Neural cell (in vitro differentiated cells): Measurements from ENCODE around the gene FYN. TPM values are rescaled to one million over a fixed set of nuclear protein-coding genes. Genes with fewer than 3 reads are reported as not detected.

Source experiments
- H2AFZ ChIP-seq: fragments of 200-600, 300-800 bp; sonication (generic), shearing (Covaris generic); 2 replicates; pipeline ENCODE4 v1.6.0; 2014; ENCODE audit warnings: low read depth, mild to moderate bottlenecking, antibody characterized with exemption, low read length, moderate library complexity
- H3F3A ChIP-seq: fragments of 200-600 bp; shearing (Covaris generic); 2 replicates; pipeline ENCODE4 v1.6.1; 2016; ENCODE audit warnings: mild to moderate bottlenecking, moderate library complexity, mixed read lengths, antibody characterized with exemption, low read length; ENCODE audit not compliant: insufficient read depth, poor library complexity, severe bottlenecking
- H3K27ac ChIP-seq: fragments of 200-600, 300-800 bp; sonication (generic), shearing (Covaris generic); 2 replicates; pipeline ENCODE4 v1.5.1; 2014; ENCODE audit warnings: mild to moderate bottlenecking, low read length, moderate library complexity
- H3K27me3 ChIP-seq: fragments of 300-800, 200-600 bp; sonication (generic), shearing (Covaris generic); 2 replicates; pipeline ENCODE4 v1.6.0; 2014; ENCODE audit warnings: mild to moderate bottlenecking, low read depth, low read length, moderate library complexity; ENCODE audit not compliant: insufficient read depth
- H3K36me3 ChIP-seq: fragments of 300-800, 200-600 bp; sonication (generic), shearing (Covaris generic); 2 replicates; pipeline ENCODE4 v1.5.1; 2014; ENCODE audit warnings: mild to moderate bottlenecking, antibody characterized with exemption, low read length, moderate library complexity; ENCODE audit not compliant: insufficient read depth
- H3K4me2 ChIP-seq: fragments of 300-800, 200-600 bp; sonication (generic), shearing (Covaris generic); 2 replicates; pipeline ENCODE4 v1.6.0; 2014; ENCODE audit warnings: mild to moderate bottlenecking, low read length
- H3K4me3 ChIP-seq: fragments of 300-800, 200-600 bp; sonication (generic), shearing (Covaris generic); 2 replicates; pipeline ENCODE4 v1.5.1; 2014; ENCODE audit warnings: mild to moderate bottlenecking, low read length, moderate library complexity
- H3K79me2 ChIP-seq: fragments of 200-600 bp; shearing (Covaris generic); replicated peaks from 2 replicates; pipeline ENCODE4 v1.6.0; 2014; ENCODE audit warnings: mild to moderate bottlenecking, low read length, moderate library complexity; ENCODE audit not compliant: insufficient read depth
- H3K9ac ChIP-seq: fragments of 300-800, 200-600 bp; sonication (generic), shearing (Covaris generic); 2 replicates; pipeline ENCODE4 v1.6.1; 2016; ENCODE audit warnings: mild to moderate bottlenecking, low read length, mixed read lengths
- H3K9me2 ChIP-seq: fragments of 200-600 bp; shearing (Covaris generic); 2 replicates; pipeline ENCODE4 v1.6.1; 2016; ENCODE audit warnings: mild to moderate bottlenecking, low read length, mixed read lengths; ENCODE audit not compliant: insufficient read depth
- H3K9me3 ChIP-seq: fragments of 200-600, 300-800 bp; sonication (generic), shearing (Covaris generic); 2 replicates; pipeline ENCODE4 v1.6.1; 2016; ENCODE audit warnings: mild to moderate bottlenecking, mixed run types, low read length, moderate library complexity, mixed read lengths
- H4K20me1 ChIP-seq: fragments of 200-600 bp; shearing (Covaris generic); 2 replicates; pipeline ENCODE4 v1.6.1; 2016; ENCODE audit warnings: mild to moderate bottlenecking, mixed run types; ENCODE audit not compliant: insufficient read depth
- EP300 ChIP-seq: fragments of 450-650 bp; conservative IDR thresholded peaks from 2 replicates; pipeline ENCODE4 v1.6.1; 2014; ENCODE audit warnings: antibody characterized with exemption, mild to moderate bottlenecking, moderate library complexity; ENCODE audit not compliant: poor library complexity, severe bottlenecking
- EZH2 ChIP-seq: fragments of 200-600, 300-800 bp; shearing (Covaris generic), sonication (generic); IDR thresholded peaks from 2 replicates; pipeline ENCODE4 v1.6.1; 2014; ENCODE audit warnings: antibody characterized with exemption, low read length, borderline replicate concordance, mild to moderate bottlenecking; ENCODE audit not compliant: insufficient read depth, poor library complexity, severe bottlenecking
- MXI1 ChIP-seq: fragments of 450-650 bp; conservative IDR thresholded peaks from 2 replicates; pipeline ENCODE4 v1.6.1; 2014; ENCODE audit warnings: antibody characterized with exemption, mild to moderate bottlenecking; ENCODE audit not compliant: poor library complexity, severe bottlenecking
- POLR2AphosphoS5 ChIP-seq: IDR thresholded peaks from 2 replicates; pipeline ENCODE4 v1.6.1; 2012
- RAD21 ChIP-seq: fragments of 450-650 bp; conservative IDR thresholded peaks from 2 replicates; pipeline ENCODE4 v1.6.1; 2014; ENCODE audit warnings: antibody characterized with exemption, mild to moderate bottlenecking, moderate library complexity
- SMC3 ChIP-seq: fragments of 450-650 bp; conservative IDR thresholded peaks from 2 replicates; pipeline ENCODE4 v1.6.1; 2014; ENCODE audit warnings: antibody characterized with exemption, mild to moderate bottlenecking, moderate library complexity; ENCODE audit not compliant: poor library complexity
- TAF1 ChIP-seq: IDR thresholded peaks from 2 replicates; pipeline ENCODE4 v1.6.1; 2012; ENCODE audit warnings: low read depth
- polyA plus RNA-seq: library from polyadenylated mRNA; depleted of rRNA; stranded (reverse); fragments of >200 nt; gene quantifications from 2 replicates; pipeline ENCODE4 v1.2.3, GENCODE V29; 2014
- TF ChIP-seq, protein P1 (sequence below): IDR thresholded peaks from 2 replicates; pipeline ENCODE4 v1.6.1; 2012; ENCODE audit warnings: borderline replicate concordance
- TF ChIP-seq, protein P2 (sequence below): fragments of 450-650 bp; IDR thresholded peaks from 2 replicates; pipeline ENCODE4 v1.5.1; 2014; ENCODE audit warnings: antibody characterized with exemption, mild to moderate bottlenecking, moderate library complexity; ENCODE audit not compliant: poor library complexity, severe bottlenecking

The FYN gene
- polyA plus RNA-seq, 1 donor from 2014 or later, result 277 TPM

DNA sequence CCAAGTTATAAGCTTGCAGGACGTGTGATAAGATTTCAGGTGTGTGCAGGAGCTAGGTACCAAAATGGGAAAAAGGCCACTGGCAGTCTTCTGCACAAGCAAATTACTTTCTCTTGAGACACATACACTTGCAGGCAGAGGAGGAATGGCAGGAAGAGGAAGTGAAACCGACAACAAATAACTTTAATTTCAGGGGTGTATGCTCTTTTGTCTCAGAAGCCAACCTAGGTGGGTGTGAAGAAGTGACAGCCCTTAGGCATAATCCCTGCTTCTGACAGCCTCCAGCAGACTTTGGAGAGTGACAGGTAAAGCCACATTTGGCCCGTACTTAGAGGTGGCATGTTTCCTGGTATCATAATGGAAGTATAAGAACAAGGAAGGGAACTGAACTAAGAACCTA, 148.7 kb downstream of the FYN start:
- Histone ChIP-seq H3K79me2 (peaks cover 26% of the 10 kb centered on the region), H3K4me2 (no peak overlapping the region), H3K36me3 (peaks cover 4% of the 10 kb centered on the region), H4K20me1 (no peaks in the 10 kb centered on the region), H3K27me3 (no peaks in the 10 kb centered on the region), H3K9ac (no peak overlapping the region), H3K4me3 (no peak overlapping the region), H3K9me3 (no peaks in the 10 kb centered on the region), H3K27ac (no peak overlapping the region), H2AFZ (no peak overlapping the region), H3F3A (no peaks in the 10 kb centered on the region), H3K9me2 (no peaks in the 10 kb centered on the region)
- no peak for TF ChIP-seq SMC3
- no peak for TF ChIP-seq POLR2AphosphoS5
- no peak for TF ChIP-seq EP300
- TF ChIP-seq MXI1, result no peak
- TF ChIP-seq, protein P1, sequence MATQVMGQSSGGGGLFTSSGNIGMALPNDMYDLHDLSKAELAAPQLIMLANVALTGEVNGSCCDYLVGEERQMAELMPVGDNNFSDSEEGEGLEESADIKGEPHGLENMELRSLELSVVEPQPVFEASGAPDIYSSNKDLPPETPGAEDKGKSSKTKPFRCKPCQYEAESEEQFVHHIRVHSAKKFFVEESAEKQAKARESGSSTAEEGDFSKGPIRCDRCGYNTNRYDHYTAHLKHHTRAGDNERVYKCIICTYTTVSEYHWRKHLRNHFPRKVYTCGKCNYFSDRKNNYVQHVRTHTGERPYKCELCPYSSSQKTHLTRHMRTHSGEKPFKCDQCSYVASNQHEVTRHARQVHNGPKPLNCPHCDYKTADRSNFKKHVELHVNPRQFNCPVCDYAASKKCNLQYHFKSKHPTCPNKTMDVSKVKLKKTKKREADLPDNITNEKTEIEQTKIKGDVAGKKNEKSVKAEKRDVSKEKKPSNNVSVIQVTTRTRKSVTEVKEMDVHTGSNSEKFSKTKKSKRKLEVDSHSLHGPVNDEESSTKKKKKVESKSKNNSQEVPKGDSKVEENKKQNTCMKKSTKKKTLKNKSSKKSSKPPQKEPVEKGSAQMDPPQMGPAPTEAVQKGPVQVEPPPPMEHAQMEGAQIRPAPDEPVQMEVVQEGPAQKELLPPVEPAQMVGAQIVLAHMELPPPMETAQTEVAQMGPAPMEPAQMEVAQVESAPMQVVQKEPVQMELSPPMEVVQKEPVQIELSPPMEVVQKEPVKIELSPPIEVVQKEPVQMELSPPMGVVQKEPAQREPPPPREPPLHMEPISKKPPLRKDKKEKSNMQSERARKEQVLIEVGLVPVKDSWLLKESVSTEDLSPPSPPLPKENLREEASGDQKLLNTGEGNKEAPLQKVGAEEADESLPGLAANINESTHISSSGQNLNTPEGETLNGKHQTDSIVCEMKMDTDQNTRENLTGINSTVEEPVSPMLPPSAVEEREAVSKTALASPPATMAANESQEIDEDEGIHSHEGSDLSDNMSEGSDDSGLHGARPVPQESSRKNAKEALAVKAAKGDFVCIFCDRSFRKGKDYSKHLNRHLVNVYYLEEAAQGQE, result no peak
- no peak for TF ChIP-seq RAD21
- no peak for TF ChIP-seq TAF1
- TF ChIP-seq, protein P2, sequence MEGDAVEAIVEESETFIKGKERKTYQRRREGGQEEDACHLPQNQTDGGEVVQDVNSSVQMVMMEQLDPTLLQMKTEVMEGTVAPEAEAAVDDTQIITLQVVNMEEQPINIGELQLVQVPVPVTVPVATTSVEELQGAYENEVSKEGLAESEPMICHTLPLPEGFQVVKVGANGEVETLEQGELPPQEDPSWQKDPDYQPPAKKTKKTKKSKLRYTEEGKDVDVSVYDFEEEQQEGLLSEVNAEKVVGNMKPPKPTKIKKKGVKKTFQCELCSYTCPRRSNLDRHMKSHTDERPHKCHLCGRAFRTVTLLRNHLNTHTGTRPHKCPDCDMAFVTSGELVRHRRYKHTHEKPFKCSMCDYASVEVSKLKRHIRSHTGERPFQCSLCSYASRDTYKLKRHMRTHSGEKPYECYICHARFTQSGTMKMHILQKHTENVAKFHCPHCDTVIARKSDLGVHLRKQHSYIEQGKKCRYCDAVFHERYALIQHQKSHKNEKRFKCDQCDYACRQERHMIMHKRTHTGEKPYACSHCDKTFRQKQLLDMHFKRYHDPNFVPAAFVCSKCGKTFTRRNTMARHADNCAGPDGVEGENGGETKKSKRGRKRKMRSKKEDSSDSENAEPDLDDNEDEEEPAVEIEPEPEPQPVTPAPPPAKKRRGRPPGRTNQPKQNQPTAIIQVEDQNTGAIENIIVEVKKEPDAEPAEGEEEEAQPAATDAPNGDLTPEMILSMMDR, result no peak
- TF ChIP-seq EZH2, result no peak

DNA sequence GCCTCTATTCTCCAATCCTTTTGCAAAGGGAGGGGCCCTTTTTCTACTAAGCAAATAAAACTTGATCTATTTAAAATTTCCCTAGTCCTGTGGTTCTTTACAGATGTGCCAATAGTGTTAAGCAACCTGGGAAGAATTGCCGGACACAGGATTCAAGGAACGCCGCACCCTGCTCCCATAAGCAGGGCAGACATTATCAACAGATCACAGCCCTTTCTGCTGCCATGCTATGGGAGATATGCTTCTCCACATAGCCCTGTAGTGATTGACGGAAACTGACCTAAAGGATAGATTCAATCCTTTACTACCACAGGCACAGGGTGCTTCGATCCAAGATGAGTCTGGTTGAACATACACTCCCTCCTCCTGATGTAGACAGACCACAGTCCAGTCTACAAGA, 149.2 kb downstream of the FYN start:
- no peak overlapping the region for H3K4me2 ChIP-seq
- H3K79me2 ChIP-seq, result peaks cover 25% of the 10 kb centered on the region
- H3K27me3 ChIP-seq, result no peaks in the 10 kb centered on the region
- H3K9me3 ChIP-seq, result no peaks in the 10 kb centered on the region
- peaks cover 4% of the 10 kb centered on the region for H3K36me3 ChIP-seq
- H3K9me2 ChIP-seq, result no peaks in the 10 kb centered on the region
- H4K20me1 ChIP-seq, result no peaks in the 10 kb centered on the region
- H3K27ac ChIP-seq, result no peak overlapping the region
- H3K4me3 ChIP-seq, result no peak overlapping the region
- no peaks in the 10 kb centered on the region for H3F3A ChIP-seq
- no peak overlapping the region for H2AFZ ChIP-seq
- H3K9ac ChIP-seq, result no peak overlapping the region
- TF ChIP-seq EZH2, result no peak
- TF ChIP-seq, protein P1, result no peak
- TF ChIP-seq MXI1, result no peak
- TF ChIP-seq EP300, result no peak
- no peak for TF ChIP-seq POLR2AphosphoS5
- TF ChIP-seq, protein P2, result no peak
- no peak for TF ChIP-seq SMC3
